Activated T-helper 17 cell treated with anti-CD3 and anti-CD28 coated beads, Interleukin-2, amount 50 U/mL, for 72 hours (primary cell): ENCODE measurements around the gene WTAP. TPM values are rescaled to one million over a fixed set of nuclear protein-coding genes. Genes with fewer than 3 reads are reported as not detected.
A peak's percentile ranks its signal among the peaks of the same experiment; 100 is the strongest.
"Not testable (repeated sequence)": the region's sequence is repeated elsewhere in the genome, so short reads cannot be mapped to it uniquely, and the experiment has no call there.

Experiments
- ATAC-seq: fragments of 150-1000 bp; cut with Tn5 transposase; replicated peaks from 2 replicates; pipeline ENCODE4 v1.10.0; 2021; ENCODE audit warnings: mild to moderate bottlenecking, moderate library complexity
- H3K27ac Mint-ChIP-seq: one replicate; pipeline ENCODE4 v1.8.0; 2022; ENCODE audit warnings: mixed read lengths
- H3K27me3 Mint-ChIP-seq: one replicate; pipeline ENCODE4 v1.8.0; 2022; ENCODE audit warnings: mixed read lengths
- H3K36me3 Mint-ChIP-seq: one replicate; pipeline ENCODE4 v1.8.0; 2022; ENCODE audit warnings: low read depth, mild to moderate bottlenecking, mixed read lengths
- H3K4me1 Mint-ChIP-seq: one replicate; pipeline ENCODE4 v1.8.0; 2022; ENCODE audit warnings: mixed read lengths
- H3K4me3 Mint-ChIP-seq: one replicate; pipeline ENCODE4 v1.8.0; 2022; ENCODE audit warnings: mild to moderate bottlenecking, mixed read lengths
- H3K9me3 Mint-ChIP-seq: one replicate; pipeline ENCODE4 v1.8.0; 2022; ENCODE audit warnings: mixed read lengths
- total RNA-seq, 2 donors: library from RNA; stranded (reverse); gene quantifications; one replicate each; pipeline ENCODE4 v1.2.3, GENCODE V29; 2022

Gene WTAP
- total RNA-seq, 2 donors from 2014 or later = 79.8 to 88.5 TPM

DNA sequence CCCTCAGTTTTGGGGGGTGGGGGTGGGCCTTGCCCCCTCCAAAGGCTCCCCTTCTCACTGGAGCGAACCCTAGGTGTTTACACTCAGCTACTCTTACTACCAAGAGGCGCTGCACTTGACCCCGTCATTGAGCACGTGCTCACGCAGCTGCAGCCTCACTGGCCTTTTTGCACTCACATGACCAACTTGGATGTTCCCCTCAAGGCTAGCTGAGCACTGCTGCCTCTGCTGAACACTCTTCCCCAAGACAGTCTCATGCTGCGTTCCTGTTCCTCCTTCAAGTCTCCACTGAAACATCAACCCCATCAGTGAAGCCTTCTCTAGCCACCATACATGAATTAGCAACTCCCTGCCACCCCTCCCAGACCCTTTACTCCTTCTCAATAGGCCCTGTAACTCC is 38.3 kb upstream of the WTAP start:
- H3K4me1 Mint-ChIP-seq = peaks cover 22% of the 10 kb centered on the region
- no peaks in the 10 kb centered on the region for H3K27me3 Mint-ChIP-seq
- no peaks in the 10 kb centered on the region for H3K9me3 Mint-ChIP-seq
- H3K36me3 Mint-ChIP-seq = peaks cover 75% of the 10 kb centered on the region
- peak overlapping the region; percentile 25 for H3K4me3 Mint-ChIP-seq
- ATAC-seq = no peak
- H3K27ac Mint-ChIP-seq = peak overlapping the region; percentile 71

DNA sequence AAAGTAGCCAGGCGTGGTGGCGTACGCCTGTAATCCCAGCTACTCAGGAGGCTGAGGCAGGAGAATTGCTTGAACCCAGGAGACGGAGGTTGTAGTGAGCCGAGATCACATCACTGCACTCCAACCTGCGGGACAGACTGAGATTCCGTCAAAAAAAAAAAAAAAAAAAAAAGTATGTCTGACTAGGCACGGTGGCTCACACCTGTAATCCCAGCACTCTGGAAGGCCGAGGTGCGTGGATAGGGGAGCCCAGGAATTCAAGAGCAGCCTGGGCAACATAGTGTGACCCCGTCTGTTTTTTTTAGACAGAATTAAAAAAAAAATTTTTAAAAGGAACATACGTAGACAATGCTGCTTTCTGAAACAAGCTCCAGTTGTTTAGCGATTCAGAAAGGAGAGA is 37.2 kb upstream of the WTAP start:
- not testable (repeated sequence) for H3K27ac Mint-ChIP-seq, H3K9me3 Mint-ChIP-seq, ATAC-seq, H3K27me3 Mint-ChIP-seq
- Mint-ChIP-seq H3K4me1 (peaks cover 34% of the 10 kb centered on the region), H3K4me3 (peak overlapping the region; percentile 25), H3K36me3 (peaks cover 65% of the 10 kb centered on the region)

DNA sequence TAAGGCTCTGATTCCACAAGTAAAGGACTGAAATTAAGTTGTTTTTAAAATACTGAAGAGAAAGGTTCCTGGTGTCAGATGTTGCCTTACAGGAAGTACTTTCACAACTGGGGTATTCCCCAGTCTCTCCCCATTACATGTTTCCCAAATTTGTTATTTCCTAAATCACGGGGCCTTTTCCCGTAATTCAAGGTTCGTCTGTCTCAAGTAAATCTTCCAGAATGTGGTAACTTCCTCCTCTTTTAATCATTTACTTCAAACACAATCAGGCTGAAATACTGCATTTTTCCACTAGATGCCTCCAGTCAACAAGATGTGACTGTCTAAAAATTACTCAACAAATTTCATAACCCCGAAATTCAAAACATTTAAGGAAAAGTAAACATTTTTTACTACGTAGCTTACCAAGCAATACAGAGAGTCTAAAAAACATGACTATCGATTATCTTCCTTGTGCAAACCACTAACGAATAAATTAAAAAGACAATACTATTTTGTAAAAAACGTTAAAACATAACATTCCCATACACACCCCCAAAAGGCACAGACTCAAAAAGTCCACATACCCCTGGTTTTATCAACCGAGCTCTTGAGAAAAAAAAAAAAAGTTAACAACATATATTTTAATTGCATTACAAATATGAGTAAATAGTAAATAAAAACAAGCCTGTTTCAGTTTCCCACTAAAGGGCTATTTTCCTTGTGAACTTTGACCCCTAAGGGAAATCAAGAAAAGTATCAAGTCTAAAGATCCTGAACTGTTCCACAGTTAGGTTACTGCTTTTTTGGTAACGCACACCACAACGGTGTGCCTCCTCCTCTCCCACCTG is 36.0 kb upstream of the WTAP start:
- Mint-ChIP-seq H3K4me3 (peak overlapping the region; percentile 80), H3K36me3 (peaks cover 53% of the 10 kb centered on the region), H3K27me3 (no peaks in the 10 kb centered on the region), H3K27ac (peak overlapping the region; percentile 84), H3K4me1 (peaks cover 34% of the 10 kb centered on the region), H3K9me3 (no peaks in the 10 kb centered on the region)
- no peak for ATAC-seq

DNA sequence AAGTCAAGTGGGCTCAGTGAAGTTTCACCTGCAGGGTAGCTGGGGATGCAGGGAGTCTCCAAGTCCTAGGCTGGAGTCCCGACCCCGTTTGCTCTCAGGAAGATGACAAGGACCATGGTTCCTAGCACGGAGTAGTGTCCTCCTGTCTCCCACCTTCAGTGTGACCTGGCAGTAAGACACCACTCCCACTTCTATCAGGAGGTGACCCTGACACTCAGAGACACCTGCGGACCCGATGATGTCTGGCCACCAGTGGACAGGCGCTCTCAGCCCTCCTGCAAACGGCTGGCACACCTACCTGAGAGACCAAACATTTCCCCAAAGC is 35.4 kb upstream of the WTAP start:
- H3K4me3 Mint-ChIP-seq = peak overlapping the region; percentile 80
- H3K36me3 Mint-ChIP-seq = peaks cover 47% of the 10 kb centered on the region
- ATAC-seq = no peak
- H3K27ac Mint-ChIP-seq = peak overlapping the region; percentile 84
- H3K27me3 Mint-ChIP-seq = no peaks in the 10 kb centered on the region
- H3K4me1 Mint-ChIP-seq = peaks cover 29% of the 10 kb centered on the region
- H3K9me3 Mint-ChIP-seq = no peaks in the 10 kb centered on the region

DNA sequence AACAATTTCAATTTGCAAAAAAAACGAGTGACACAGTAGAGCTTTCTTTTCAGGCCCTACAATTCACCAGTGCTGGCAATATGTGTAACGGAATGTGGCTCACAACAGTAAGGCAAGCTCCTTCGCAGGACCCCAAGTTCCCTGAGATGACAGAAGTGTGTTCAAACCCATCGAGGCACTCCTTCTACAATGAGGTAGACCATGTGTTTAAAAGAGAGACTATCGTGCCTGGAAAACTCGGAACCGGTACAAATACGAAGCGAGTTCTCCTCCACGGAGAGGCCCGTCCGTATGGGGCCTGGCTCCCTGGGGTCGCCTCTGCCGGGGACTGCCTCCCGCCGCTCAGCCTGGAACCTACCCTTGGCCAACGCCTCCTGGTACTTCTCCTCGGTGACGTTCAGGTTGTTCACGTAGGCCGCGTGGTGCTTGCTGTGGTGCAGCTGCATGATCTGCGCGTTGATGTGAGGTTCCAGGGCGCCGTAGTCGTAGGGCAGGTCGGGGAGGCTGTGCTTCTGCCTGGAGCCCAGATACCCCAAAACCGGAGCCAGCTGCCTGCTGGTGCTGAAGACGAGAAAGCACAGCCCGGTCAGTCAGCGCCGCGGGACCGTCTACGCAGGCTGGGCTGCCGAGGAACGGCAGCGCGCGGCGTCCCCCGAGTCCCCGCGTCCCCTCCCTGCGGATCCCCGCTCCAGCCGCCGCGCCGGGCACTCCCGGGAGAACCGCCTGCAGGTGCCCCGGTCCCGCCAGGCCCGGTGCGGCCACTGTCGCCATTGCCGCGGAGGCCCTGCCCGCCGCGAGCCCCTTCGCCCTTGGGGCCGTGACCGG is 34.8 kb upstream of the WTAP start:
- peaks cover 42% of the 10 kb centered on the region for H3K36me3 Mint-ChIP-seq
- H3K27me3 Mint-ChIP-seq = no peaks in the 10 kb centered on the region
- ATAC-seq = peak; percentile 55
- H3K4me3 Mint-ChIP-seq = peak overlapping the region; percentile 80
- peak overlapping the region; percentile 84 for H3K27ac Mint-ChIP-seq
- no peaks in the 10 kb centered on the region for H3K9me3 Mint-ChIP-seq
- H3K4me1 Mint-ChIP-seq = peaks cover 29% of the 10 kb centered on the region

DNA sequence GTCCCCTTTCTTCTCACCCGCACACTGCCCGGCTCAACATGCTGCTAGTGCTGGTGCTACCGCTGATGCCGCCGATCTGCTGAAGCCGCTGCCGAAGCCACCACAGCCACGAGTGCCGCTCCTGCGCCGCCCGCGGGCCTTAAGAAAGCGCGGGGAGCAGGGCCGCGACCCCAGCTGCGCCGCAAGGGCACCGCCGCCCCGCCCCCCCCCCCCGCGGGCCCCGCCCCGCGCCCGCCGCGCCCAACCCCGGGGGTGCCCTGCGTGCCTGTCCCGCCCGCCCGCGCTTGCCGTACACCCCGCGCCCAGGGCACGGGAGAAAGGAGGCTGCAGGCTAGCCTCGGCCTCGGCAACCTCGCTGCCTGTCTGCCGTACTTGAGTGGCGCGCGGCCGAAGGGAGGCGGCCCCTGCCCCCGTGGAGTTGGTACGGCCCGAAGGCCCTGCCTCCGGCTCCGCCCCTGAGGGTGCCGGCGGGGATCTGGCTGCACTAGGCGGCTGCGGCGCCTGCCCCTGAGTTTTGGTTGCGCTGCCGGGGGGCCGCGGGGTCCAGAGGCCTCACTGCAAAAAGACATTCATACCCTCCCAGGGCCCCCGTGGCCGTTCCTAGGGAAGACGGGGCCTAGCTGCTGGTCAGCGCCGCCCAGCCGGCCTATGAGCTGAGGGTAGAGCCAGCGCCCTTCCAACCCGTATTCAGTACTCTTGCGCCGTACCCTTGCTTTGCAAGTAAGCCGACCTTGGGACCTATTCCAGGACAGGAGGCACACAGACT is 34.0 kb upstream of the WTAP start, which contains the start of gene SOD2:
SOD2 (minus strand) TSS at position 114 of the 766 bp plus-strand sequence; CDS start at position 40, 74 bp downstream.
- Mint-ChIP-seq H3K27me3 (no peaks in the 10 kb centered on the region), H3K36me3 (peaks cover 34% of the 10 kb centered on the region), H3K4me1 (peaks cover 29% of the 10 kb centered on the region), H3K4me3 (peak within 1 kb of the TSS; percentile 80), H3K27ac (peak within 1 kb of the TSS; percentile 84), H3K9me3 (no peaks in the 10 kb centered on the region)
- peak; percentile 79 for ATAC-seq

DNA sequence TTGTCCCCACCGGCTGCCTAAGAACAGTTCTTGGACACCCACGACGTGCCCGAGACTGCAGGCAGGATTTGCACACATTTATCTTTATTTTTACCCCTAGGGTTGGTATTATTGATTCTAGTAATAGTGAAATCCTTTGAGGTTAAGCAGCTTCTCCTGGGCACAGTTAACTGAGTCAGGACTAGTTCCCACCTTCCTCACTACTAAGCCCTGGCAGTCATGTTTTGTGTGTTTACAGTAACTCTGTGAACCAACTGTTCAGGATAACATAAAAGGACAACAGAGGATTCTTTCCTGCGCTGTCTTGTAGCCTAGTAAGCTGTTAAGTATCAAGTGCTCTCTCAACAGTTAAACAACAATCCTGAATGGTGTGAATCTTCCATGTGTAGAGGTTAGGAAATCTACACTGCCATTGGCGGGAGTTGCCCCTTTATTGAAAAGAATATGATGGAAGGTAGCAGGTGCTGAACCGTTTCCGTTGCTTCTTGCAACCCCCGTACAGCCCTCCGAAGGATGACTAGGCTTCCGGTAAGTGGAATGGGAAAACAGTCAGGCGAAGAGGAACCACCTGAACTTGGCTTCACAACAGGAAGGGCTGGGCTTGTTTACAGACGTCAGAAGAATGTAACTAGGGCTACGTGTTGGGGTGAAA is 33.3 kb upstream of the WTAP start:
- Mint-ChIP-seq H3K9me3 (no peaks in the 10 kb centered on the region), H3K4me1 (peaks cover 21% of the 10 kb centered on the region), H3K27me3 (no peaks in the 10 kb centered on the region), H3K4me3 (peak overlapping the region; percentile 80), H3K27ac (peak overlapping the region; percentile 84), H3K36me3 (peaks cover 27% of the 10 kb centered on the region)
- peak; percentile 65 for ATAC-seq

DNA sequence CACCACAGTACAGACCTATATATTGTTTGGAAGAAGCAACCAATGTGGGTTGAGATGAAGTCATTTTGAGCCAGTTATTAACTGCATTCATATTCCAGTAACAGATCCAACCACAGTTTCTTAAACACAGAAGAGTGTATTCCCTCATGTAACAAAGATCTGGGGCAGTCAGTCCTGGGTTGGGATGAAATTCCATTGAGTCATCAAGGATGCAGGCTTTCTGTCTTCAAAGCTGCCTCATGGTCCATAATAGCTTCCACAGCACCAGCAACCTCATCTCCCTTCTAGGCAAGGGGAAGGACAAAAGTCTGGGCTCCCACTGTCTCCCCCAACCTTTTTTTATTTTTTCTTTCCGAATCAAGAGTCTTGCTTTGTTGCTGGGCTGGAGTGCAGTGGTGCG is 31.3 kb upstream of the WTAP start:
- peaks cover 14% of the 10 kb centered on the region for H3K36me3 Mint-ChIP-seq
- H3K9me3 Mint-ChIP-seq = no peaks in the 10 kb centered on the region
- ATAC-seq = no peak
- peaks cover 17% of the 10 kb centered on the region for H3K4me1 Mint-ChIP-seq
- H3K27ac Mint-ChIP-seq = peak overlapping the region; percentile 84
- H3K27me3 Mint-ChIP-seq = no peaks in the 10 kb centered on the region
- H3K4me3 Mint-ChIP-seq = peak overlapping the region; percentile 80

DNA sequence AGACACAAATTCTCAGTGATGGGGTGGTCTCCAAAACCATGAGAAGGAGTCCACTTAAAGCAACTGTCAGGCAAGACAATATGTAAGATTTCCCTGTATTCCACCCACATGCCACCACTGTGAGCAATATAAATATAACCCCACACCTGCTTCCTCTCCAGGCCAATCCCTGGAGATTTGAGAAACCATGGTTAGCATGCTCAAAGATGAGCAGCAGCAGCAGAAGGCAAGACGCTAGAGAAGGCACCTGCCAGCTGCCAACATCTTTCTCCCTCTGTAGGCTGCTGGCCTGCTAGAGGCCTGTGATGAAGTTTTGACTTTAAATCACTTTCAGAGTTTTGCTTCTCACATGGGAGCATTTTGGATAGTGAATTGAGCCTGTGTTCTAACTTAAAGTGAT is 26.3 kb upstream of the WTAP start:
- no peak for ATAC-seq
- Mint-ChIP-seq H3K27ac (peak overlapping the region; percentile 65), H3K4me3 (no peak overlapping the region), H3K4me1 (peaks cover 5% of the 10 kb centered on the region), H3K27me3 (no peaks in the 10 kb centered on the region), H3K9me3 (no peaks in the 10 kb centered on the region), H3K36me3 (no peaks in the 10 kb centered on the region)

DNA sequence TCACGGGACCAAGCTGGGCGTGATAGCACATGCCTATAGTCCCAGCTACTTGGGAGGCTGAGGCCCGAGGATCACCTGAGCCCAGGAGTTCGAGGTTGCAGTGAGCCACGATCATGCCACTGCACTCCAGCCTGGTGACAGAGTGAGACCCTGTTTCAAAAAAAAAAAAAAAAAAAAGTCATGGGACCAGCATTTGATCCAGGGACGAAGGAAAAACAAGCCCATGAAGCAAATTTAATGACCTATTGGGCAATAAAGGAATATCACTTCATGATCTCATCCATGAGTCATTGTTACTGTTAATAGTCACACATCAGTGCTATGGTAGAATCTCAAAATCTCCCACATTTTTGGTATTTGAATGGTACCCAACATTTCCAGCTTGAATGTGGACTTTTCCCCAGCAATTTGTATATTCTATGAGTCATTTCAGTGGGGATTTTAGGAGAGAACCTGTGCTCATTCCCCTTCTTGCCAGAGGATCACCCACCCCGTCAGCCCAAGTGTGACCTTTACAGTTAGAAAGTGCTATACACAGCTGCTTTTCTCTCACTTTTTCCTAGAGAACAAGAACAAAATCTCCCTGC is 25.8 kb upstream of the WTAP start:
- H3K4me1 Mint-ChIP-seq = peaks cover 5% of the 10 kb centered on the region
- H3K27ac Mint-ChIP-seq = peak overlapping the region; percentile 68
- H3K4me3 Mint-ChIP-seq = peak overlapping the region; percentile 16
- no peaks in the 10 kb centered on the region for H3K36me3 Mint-ChIP-seq
- peak; percentile 89 for ATAC-seq
- no peaks in the 10 kb centered on the region for H3K27me3 Mint-ChIP-seq
- H3K9me3 Mint-ChIP-seq = no peaks in the 10 kb centered on the region

DNA sequence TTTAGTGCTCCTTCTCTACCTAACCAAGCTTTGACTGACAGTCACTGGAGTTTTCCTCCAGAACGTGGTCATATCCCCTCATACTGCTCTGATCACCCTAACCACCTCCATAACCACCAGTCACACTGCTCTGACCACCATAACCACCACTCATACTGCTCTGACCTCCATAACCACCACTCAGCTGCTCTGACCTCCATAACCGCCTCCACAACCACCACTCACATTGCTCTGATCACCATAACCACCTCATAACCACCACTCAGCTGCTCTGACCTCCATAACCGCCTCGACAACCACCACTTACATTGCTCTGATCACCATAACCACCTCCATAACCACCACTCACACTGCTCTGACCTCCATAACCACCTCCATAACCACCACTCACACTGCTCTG is 16.7 kb upstream of the WTAP start:
- not testable (repeated sequence) for H3K27ac Mint-ChIP-seq, H3K27me3 Mint-ChIP-seq, H3K36me3 Mint-ChIP-seq, H3K4me3 Mint-ChIP-seq, H3K4me1 Mint-ChIP-seq, H3K9me3 Mint-ChIP-seq, ATAC-seq

DNA sequence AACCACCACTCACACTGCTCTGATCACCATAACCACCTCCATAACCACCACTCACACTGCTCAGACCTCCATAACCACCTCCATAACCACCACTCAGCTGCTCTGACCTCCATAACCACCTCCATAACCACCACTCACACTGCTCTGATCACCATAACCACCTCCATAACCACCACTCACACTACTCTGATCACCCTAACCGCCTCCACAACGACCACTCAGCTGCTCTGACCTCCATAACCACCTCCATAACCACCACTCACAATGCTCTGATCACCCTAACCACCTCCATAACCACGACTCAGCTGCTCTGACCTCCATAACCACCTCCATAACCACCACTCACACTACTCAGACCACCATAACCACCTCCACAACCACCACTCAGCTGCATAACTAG is 14.9 kb upstream of the WTAP start:
- H3K27me3 Mint-ChIP-seq, H3K36me3 Mint-ChIP-seq: not testable (repeated sequence)

DNA sequence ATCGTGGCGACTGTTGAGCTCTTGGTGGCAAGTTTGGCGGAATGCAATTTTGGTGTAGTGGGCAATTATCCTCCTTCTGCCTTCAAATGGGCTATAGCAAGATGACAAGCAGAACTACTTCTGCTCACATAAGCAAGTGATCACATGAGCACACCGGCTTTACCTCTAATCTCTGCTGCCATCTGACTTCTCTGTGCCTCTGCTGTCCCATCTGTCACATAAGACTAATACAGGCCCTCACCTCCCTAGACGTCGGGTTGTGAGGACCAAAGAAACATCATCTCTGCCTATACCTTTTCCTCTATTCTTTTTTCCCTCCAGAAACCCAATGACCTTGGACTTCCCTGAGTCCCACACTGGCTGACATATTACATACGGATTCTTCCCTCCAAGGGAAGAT is 13.3 kb upstream of the WTAP start:
- H3K9me3 Mint-ChIP-seq = no peaks in the 10 kb centered on the region
- no peaks in the 10 kb centered on the region for H3K27me3 Mint-ChIP-seq
- no peaks in the 10 kb centered on the region for H3K36me3 Mint-ChIP-seq
- H3K4me1 Mint-ChIP-seq = peaks cover 8% of the 10 kb centered on the region
- ATAC-seq = no peak
- no peak overlapping the region for H3K27ac Mint-ChIP-seq
- H3K4me3 Mint-ChIP-seq = no peak overlapping the region

More for the DNA sequence above, 14.9 kb upstream of the WTAP start:
- not testable (repeated sequence) for H3K4me3 Mint-ChIP-seq, H3K4me1 Mint-ChIP-seq, ATAC-seq, H3K27ac Mint-ChIP-seq, H3K9me3 Mint-ChIP-seq

DNA sequence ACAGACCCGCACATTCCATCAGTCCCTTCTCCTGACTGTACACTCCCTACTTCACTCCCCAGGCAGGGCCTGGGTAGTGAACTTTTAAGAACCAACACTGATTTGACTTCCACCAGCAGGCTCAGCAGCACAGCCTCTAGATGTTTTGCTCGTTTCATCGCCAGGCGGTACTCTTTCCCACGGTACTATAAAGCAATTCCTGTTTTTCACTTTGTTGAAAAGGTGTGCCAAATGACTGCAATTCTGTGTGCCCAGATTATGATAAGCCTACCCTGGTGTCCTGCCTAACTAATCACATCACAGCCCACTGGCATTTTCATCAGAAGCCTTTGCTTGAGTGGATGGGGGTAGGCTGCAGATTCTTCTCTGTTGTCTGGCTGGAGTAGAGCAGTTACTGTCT is 12.9 kb upstream of the WTAP start:
- peaks cover 8% of the 10 kb centered on the region for H3K4me1 Mint-ChIP-seq
- H3K27ac Mint-ChIP-seq = no peak overlapping the region
- no peak overlapping the region for H3K4me3 Mint-ChIP-seq
- no peaks in the 10 kb centered on the region for H3K9me3 Mint-ChIP-seq
- H3K36me3 Mint-ChIP-seq = no peaks in the 10 kb centered on the region
- H3K27me3 Mint-ChIP-seq = no peaks in the 10 kb centered on the region
- no peak for ATAC-seq
